GM23338 (cell line): ENCODE results near the gene TPM3. TPM values are rescaled to one million over a fixed set of nuclear protein-coding genes. Genes with fewer than 3 reads are reported as not detected.

Experiments
- ATAC-seq: fragments of 200-7000 bp; cut with Tn5 transposase; 3 replicates; pipeline ENCODE4 v1.9.1; 2020
- DNase-seq: peaks from one replicate; pipeline ENCODE4 v3.0.0-alpha.2; 2015; ENCODE audit warnings: low spot score
- H2AFZ ChIP-seq: fragments of 200-600 bp; sonication (generic); 2 replicates; pipeline ENCODE4 v1.8.0; 2016; ENCODE audit warnings: antibody characterized with exemption, mild to moderate bottlenecking, moderate library complexity
- H3F3A ChIP-seq: fragments of 200-600 bp; sonication (generic); replicated peaks from 2 replicates; pipeline ENCODE4 v1.8.0; 2017; ENCODE audit warnings: antibody characterized with exemption, mixed run types, low read depth
- H3K27ac ChIP-seq: fragments of 200-600 bp; sonication (generic); 2 replicates; pipeline ENCODE4 v1.6.1; 2016; ENCODE audit warnings: low read depth
- H3K27me3 ChIP-seq: fragments of 200-600 bp; sonication (generic); 2 replicates; pipeline ENCODE4 v1.8.0; 2016; ENCODE audit warnings: mild to moderate bottlenecking, mixed run types, moderate library complexity; ENCODE audit not compliant: insufficient read depth
- H3K36me3 ChIP-seq: fragments of 200-600 bp; sonication (generic); 2 replicates; pipeline ENCODE4 v1.8.0; 2016; ENCODE audit warnings: mild to moderate bottlenecking; ENCODE audit not compliant: insufficient read depth
- H3K4me1 ChIP-seq: fragments of 200-600 bp; sonication (generic); 2 replicates; pipeline ENCODE4 v1.8.0; 2016; ENCODE audit warnings: mild to moderate bottlenecking, moderate library complexity; ENCODE audit not compliant: insufficient read depth
- H3K4me2 ChIP-seq: fragments of 200-600 bp; sonication (generic); 2 replicates; pipeline ENCODE4 v1.7.1; 2017; ENCODE audit warnings: mixed run types
- H3K4me3 ChIP-seq: fragments of 200-600 bp; sonication (generic); 2 replicates; pipeline ENCODE4 v1.6.1; 2016; ENCODE audit warnings: mixed run types
- H3K79me2 ChIP-seq: fragments of 200-600 bp; sonication (generic); replicated peaks from 2 replicates; pipeline ENCODE4 v1.8.0; 2017; ENCODE audit warnings: mild to moderate bottlenecking; ENCODE audit not compliant: insufficient read depth
- H3K9me2 ChIP-seq: fragments of 200-600 bp; sonication (generic); 2 replicates; pipeline ENCODE4 v1.8.0; 2017; ENCODE audit not compliant: insufficient read depth
- H4K20me1 ChIP-seq: fragments of 200-600 bp; sonication (generic); replicated peaks from 2 replicates; pipeline ENCODE4 v1.8.0; 2017; ENCODE audit warnings: mild to moderate bottlenecking; ENCODE audit not compliant: insufficient read depth
- H3K27ac Mint-ChIP-seq: 2 replicates; pipeline ENCODE4 v1.8.0; 2020; ENCODE audit warnings: inconsistent platforms, mild to moderate bottlenecking, moderate library complexity, mixed read lengths
- H3K27me3 Mint-ChIP-seq: 3 replicates; pipeline ENCODE4 v1.8.0; 2022; ENCODE audit warnings: low read depth, mild to moderate bottlenecking, moderate library complexity, mixed read lengths, inconsistent platforms; ENCODE audit not compliant: insufficient read depth, poor library complexity
- H3K36me3 Mint-ChIP-seq: 3 replicates; pipeline ENCODE4 v1.8.0; 2021; ENCODE audit warnings: low read depth, mild to moderate bottlenecking, inconsistent platforms, moderate library complexity, mixed read lengths
- H3K4me1 Mint-ChIP-seq: 3 replicates; pipeline ENCODE4 v1.8.0; 2020; ENCODE audit warnings: mild to moderate bottlenecking, inconsistent platforms, mixed read lengths
- H3K4me3 Mint-ChIP-seq: 3 replicates; pipeline ENCODE4 v1.8.0; 2021; ENCODE audit warnings: moderate library complexity, mild to moderate bottlenecking, inconsistent platforms, mixed read lengths
- H3K9me3 Mint-ChIP-seq: 3 replicates; pipeline ENCODE4 v1.8.0; 2020; ENCODE audit warnings: moderate library complexity, mild to moderate bottlenecking, inconsistent platforms, mixed read lengths
- CREB1 ChIP-seq: fragments of 250-450 bp; sonication (Bioruptor Pico); IDR thresholded peaks from 2 replicates; pipeline ENCODE4 v1.5.0; 2020; ENCODE audit warnings: low read depth, mild to moderate bottlenecking, moderate library complexity
- EZH2 ChIP-seq: fragments of 200-600 bp; sonication (generic); IDR thresholded peaks from one replicate; pipeline ENCODE4 v1.8.0; 2017; ENCODE audit warnings: antibody characterized with exemption, mild to moderate bottlenecking, low read depth; ENCODE audit not compliant: unreplicated experiment
- EZH2phosphoT487 ChIP-seq: fragments of 200-600 bp; sonication (generic); IDR thresholded peaks from one replicate; pipeline ENCODE4 v1.8.1; 2018; ENCODE audit warnings: antibody characterized with exemption; ENCODE audit not compliant: unreplicated experiment
- JUNB ChIP-seq: IDR thresholded peaks from one replicate; pipeline ENCODE4 v1.6.1; 2016; ENCODE audit warnings: antibody characterized with exemption; ENCODE audit not compliant: unreplicated experiment
- NANOG ChIP-seq: IDR thresholded peaks from 2 replicates; pipeline ENCODE4 v1.6.1; 2016; ENCODE audit warnings: antibody characterized with exemption, borderline replicate concordance
- POLR2AphosphoS5 ChIP-seq: IDR thresholded peaks from 2 replicates; pipeline ENCODE4 v1.6.1; 2016; ENCODE audit warnings: antibody characterized with exemption, low read depth
- STAT1 ChIP-seq: IDR thresholded peaks from one replicate; pipeline ENCODE4 v1.6.1; 2016; ENCODE audit warnings: antibody characterized with exemption; ENCODE audit not compliant: unreplicated experiment
- ZNF114 ChIP-seq: fragments of 250-450 bp; sonication (Bioruptor Pico); IDR thresholded peaks from 2 replicates; pipeline ENCODE4 v1.5.0; 2020; ENCODE audit warnings: mild to moderate bottlenecking, moderate library complexity
- polyA plus RNA-seq: library from polyadenylated mRNA; unstranded; fragments of >200 nt; fragmentation: Nextera tagmentation; extraction: Ambion mirVana; gene quantifications from 2 replicates; pipeline ENCODE4 v1.2.1, GENCODE V29; 2016
- total RNA-seq: library from RNA; depleted of rRNA; stranded (reverse); fragments of >200 nt; shearing (Covaris generic); gene quantifications from 2 replicates; pipeline ENCODE4 v1.2.3, GENCODE V29; 2014
- TF ChIP-seq, protein P1 (sequence below): fragments of 250-450 bp; sonication (Bioruptor Pico); IDR thresholded peaks from 2 replicates; pipeline ENCODE4 v1.5.0; 2020; ENCODE audit warnings: mild to moderate bottlenecking, moderate library complexity

The TPM3 gene
- total and polyA plus RNA-seq, 2 experiments from 2014 or later: 544 to 747 TPM

GRCh38 chr1:154170547-154171222 is 21.2 kb downstream of the TPM3 start (continued):
- TF ChIP-seq, protein P1, sequence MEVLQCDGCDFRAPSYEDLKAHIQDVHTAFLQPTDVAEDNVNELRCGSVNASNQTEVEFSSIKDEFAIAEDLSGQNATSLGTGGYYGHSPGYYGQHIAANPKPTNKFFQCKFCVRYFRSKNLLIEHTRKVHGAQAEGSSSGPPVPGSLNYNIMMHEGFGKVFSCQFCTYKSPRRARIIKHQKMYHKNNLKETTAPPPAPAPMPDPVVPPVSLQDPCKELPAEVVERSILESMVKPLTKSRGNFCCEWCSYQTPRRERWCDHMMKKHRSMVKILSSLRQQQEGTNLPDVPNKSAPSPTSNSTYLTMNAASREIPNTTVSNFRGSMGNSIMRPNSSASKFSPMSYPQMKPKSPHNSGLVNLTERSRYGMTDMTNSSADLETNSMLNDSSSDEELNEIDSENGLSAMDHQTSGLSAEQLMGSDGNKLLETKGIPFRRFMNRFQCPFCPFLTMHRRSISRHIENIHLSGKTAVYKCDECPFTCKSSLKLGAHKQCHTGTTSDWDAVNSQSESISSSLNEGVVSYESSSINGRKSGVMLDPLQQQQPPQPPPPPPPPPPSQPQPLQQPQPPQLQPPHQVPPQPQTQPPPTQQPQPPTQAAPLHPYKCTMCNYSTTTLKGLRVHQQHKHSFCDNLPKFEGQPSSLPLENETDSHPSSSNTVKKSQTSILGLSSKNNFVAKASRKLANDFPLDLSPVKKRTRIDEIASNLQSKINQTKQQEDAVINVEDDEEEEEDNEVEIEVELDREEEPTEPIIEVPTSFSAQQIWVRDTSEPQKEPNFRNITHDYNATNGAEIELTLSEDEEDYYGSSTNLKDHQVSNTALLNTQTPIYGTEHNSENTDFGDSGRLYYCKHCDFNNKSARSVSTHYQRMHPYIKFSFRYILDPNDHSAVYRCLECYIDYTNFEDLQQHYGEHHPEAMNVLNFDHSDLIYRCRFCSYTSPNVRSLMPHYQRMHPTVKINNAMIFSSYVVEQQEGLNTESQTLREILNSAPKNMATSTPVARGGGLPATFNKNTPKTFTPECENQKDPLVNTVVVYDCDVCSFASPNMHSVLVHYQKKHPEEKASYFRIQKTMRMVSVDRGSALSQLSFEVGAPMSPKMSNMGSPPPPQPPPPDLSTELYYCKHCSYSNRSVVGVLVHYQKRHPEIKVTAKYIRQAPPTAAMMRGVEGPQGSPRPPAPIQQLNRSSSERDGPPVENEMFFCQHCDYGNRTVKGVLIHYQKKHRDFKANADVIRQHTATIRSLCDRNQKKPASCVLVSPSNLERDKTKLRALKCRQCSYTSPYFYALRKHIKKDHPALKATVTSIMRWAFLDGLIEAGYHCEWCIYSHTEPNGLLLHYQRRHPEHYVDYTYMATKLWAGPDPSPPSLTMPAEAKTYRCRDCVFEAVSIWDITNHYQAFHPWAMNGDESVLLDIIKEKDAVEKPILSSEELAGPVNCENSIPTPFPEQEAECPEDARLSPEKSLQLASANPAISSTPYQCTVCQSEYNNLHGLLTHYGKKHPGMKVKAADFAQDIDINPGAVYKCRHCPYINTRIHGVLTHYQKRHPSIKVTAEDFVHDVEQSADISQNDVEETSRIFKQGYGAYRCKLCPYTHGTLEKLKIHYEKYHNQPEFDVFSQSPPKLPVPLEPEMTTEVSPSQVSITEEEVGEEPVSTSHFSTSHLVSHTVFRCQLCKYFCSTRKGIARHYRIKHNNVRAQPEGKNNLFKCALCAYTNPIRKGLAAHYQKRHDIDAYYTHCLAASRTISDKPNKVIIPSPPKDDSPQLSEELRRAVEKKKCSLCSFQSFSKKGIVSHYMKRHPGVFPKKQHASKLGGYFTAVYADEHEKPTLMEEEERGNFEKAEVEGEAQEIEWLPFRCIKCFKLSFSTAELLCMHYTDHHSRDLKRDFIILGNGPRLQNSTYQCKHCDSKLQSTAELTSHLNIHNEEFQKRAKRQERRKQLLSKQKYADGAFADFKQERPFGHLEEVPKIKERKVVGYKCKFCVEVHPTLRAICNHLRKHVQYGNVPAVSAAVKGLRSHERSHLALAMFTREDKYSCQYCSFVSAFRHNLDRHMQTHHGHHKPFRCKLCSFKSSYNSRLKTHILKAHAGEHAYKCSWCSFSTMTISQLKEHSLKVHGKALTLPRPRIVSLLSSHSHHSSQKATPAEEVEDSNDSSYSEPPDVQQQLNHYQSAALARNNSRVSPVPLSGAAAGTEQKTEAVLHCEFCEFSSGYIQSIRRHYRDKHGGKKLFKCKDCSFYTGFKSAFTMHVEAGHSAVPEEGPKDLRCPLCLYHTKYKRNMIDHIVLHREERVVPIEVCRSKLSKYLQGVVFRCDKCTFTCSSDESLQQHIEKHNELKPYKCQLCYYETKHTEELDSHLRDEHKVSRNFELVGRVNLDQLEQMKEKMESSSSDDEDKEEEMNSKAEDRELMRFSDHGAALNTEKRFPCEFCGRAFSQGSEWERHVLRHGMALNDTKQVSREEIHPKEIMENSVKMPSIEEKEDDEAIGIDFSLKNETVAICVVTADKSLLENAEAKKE (CRISPR knock-in tag): no peak

DNA sequence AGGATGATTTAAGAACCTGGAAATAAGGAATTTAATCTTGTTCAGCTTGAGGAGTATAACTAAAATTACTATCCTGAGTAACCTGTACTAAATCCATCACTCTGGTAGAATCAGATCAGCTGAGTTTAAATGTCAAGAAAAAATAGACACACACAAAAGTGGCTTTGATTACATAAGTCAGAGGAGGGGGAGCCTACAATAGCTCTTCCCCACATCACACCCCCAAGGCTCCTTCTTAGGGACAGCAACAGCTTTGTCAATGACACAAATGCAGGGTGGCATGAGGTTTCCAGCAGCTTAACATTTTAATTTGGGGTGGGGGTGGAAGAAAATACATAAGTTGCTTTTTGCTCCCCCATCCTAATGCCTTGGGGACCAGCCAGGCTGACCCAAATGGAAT is 24.4 kb downstream of the TPM3 start:
- H3K27me3 Mint-ChIP-seq: peaks cover 2% of the 10 kb centered on the region
- H3K36me3 ChIP-seq: peaks cover 87% of the 10 kb centered on the region
- DNase-seq (no peak), ATAC-seq (no peak)
- no peaks in the 10 kb centered on the region for H3K27me3 ChIP-seq
- H3K4me3 ChIP-seq: no peak overlapping the region
- H2AFZ ChIP-seq: no peak overlapping the region
- H3K4me3 Mint-ChIP-seq: no peak overlapping the region
- H4K20me1 ChIP-seq: peaks cover 75% of the 10 kb centered on the region
- H3K27ac Mint-ChIP-seq: no peak overlapping the region
- H3K4me2 ChIP-seq: no peak overlapping the region
- peak overlapping the region; percentile 74; the same call in 1 of the 2 replicates for H3K27ac ChIP-seq
- peaks cover 30% of the 10 kb centered on the region for H3F3A ChIP-seq
- H3K4me1 ChIP-seq: no peaks in the 10 kb centered on the region
- peaks cover 91% of the 10 kb centered on the region for H3K36me3 Mint-ChIP-seq
- peaks cover 84% of the 10 kb centered on the region for H3K79me2 ChIP-seq
- no peaks in the 10 kb centered on the region for H3K9me3 Mint-ChIP-seq
- H3K9me2 ChIP-seq: no peaks in the 10 kb centered on the region
- H3K4me1 Mint-ChIP-seq: no peaks in the 10 kb centered on the region; the same call in 2 of the 3 replicates
- TF ChIP-seq ZNF114 (CRISPR knock-in tag) (no peak), EZH2 (no peak), NANOG (no peak), POLR2AphosphoS5 (no peak), CREB1 (CRISPR knock-in tag) (no peak), JUNB (no peak), EZH2phosphoT487 (no peak), STAT1 (no peak)
- TF ChIP-seq, protein P1 (CRISPR knock-in tag): no peak
